ENCODE results near the gene DRG2. TPM values are rescaled to one million over a fixed set of nuclear protein-coding genes. Genes with fewer than 3 reads are reported as not detected.

The DRG2 gene
- total and polyA plus RNA-seq, 2 of the 8 experiments (the other 6 are each of a cell fraction or from before 2014, with no cell fraction given) = 44.6 to 47.8 TPM

- Histone ChIP-seq H4K5ac (ENCODE audit: insufficient read length, low read depth, low read length) (no peak overlapping the region), H3K36me3 (ENCODE audit: control insufficient read depth in 2 of 4, insufficient read depth in 4 of 4, low read length in 3 of 4) (peaks cover 0 to 4% (median 0%) of the 10 kb centered on the region in 4 experiments; a peak in 1 of 8 replicates), H2AK5ac (ENCODE audit: low read depth, low read length) (no peak overlapping the region), H3K79me1 (ENCODE audit: low read depth, low read length) (no peaks in the 10 kb centered on the region), H3K27ac (ENCODE audit: low read depth, low read length) (no peak overlapping the region), H4K8ac (ENCODE audit: extremely low read depth, insufficient read depth, low read length) (no peak overlapping the region), H3K9me3 (ENCODE audit: insufficient read depth in 2 of 2, low read depth in 1 of 2, low read length in 1 of 2) (peaks cover 10 to 24% of the 10 kb centered on the region in 2 experiments), H2BK15ac (ENCODE audit: low read length) (no peak overlapping the region), H4K20me1 (replicated peaks in 1 of 2; ENCODE audit: control insufficient read depth in 1 of 2, insufficient read depth in 2 of 2, low read length in 2 of 2) (no peaks in the 10 kb centered on the region), H2BK12ac (ENCODE audit: low read depth, low read length) (no peak overlapping the region), H3K23ac (ENCODE audit: insufficient read length) (no peak overlapping the region), H2BK20ac (ENCODE audit: low read length) (no peak overlapping the region), H3K27me3 (replicated peaks in 1 of 4; ENCODE audit: control insufficient read depth in 3 of 4, extremely low read depth in 1 of 4, insufficient read depth in 3 of 4, low read length in 3 of 4) (no peaks in the 10 kb centered on the region; a peak in 3 of 7 replicates), H2BK5ac (ENCODE audit: low read depth, low read length) (no peak overlapping the region), H3K18ac (ENCODE audit: extremely low read depth, low read length) (no peak overlapping the region), H3K4me1 (replicated peaks in 1 of 4; ENCODE audit: control insufficient read depth in 3 of 4, insufficient read depth in 4 of 4, low read length in 3 of 4) (no peaks in the 10 kb centered on the region), H3K4me3 (ENCODE audit: extremely low read depth in 1 of 4, insufficient read depth in 2 of 4, low read depth in 3 of 4, low read length in 4 of 4) (no peak overlapping the region), H3K4me2 (ENCODE audit: insufficient read depth in 1 of 2, low read depth in 2 of 2, low read length in 2 of 2) (no peak overlapping the region), H2AFZ (ENCODE audit: low read length) (0 out of 2 replicates have a peak overlapping the region, but pooled peaks have one; percentile 32), H3K79me2 (ENCODE audit: control insufficient read depth in 1 of 2, insufficient read depth in 2 of 2, low read length in 2 of 2) (no peaks in the 10 kb centered on the region), H3K14ac (ENCODE audit: insufficient read length) (no peak overlapping the region), H4K91ac (replicated peaks; ENCODE audit: insufficient read length, low read length) (no peak overlapping the region), H3K23me2 (ENCODE audit: low read depth, low read length) (no peaks in the 10 kb centered on the region), H3K4ac (replicated peaks; ENCODE audit: insufficient read length, low read depth, low read length) (no peak overlapping the region), H3K56ac (replicated peaks; ENCODE audit: insufficient read length, low read depth, low read length) (no peak overlapping the region), H3K9ac (replicated peaks in 1 of 4; ENCODE audit: extremely low read depth in 1 of 4, low read depth in 3 of 4, low read length in 3 of 4) (no peak overlapping the region), H2BK120ac (replicated peaks; ENCODE audit: low read depth, low read length) (no peak overlapping the region)
- WGBS, 2 experiments (ENCODE audit: extremely low coverage in 1 of 2, insufficient coverage in 1 of 2, insufficient read length in 1 of 2, insufficient replicate concordance in 2 of 2, low coverage in 1 of 2, low lambda C conversion rate in 2 of 2, missing lambda C conversion rate in 1 of 2) = 92% methylated on average over 19 of the region's 31 CpGs; no CpG with 5 or more reads in 1 of the 2 experiments
- no peak for FAIRE-seq
- CTCF ChIA-PET (ENCODE audit: partially characterized antibody) = interaction anchor here (0.7 kb wide), 1 partner anchor 12 kb away, joined by 4 read pairs; no protein-coding TSS in a partner anchor
- no peak for DNase-seq (ENCODE audit: low read depth in 1 of 2, low spot score in 2 of 2)
- POLR2A ChIA-PET (ENCODE audit: partially characterized antibody) = interaction anchor here (0.8 kb wide), 1 partner anchor 15 kb away, joined by 3 read pairs; the partner anchor contains the start of gene MYO15A
- TF ChIP-seq JUN (IDR thresholded peaks at IDR 0.05; ENCODE audit: low read depth, low read length) = no peak
- no peak for TF ChIP-seq TAF1 (IDR thresholded peaks at IDR 0.05; ENCODE audit: low read depth, low read length)
- TF ChIP-seq POLR2AphosphoS5 (IDR thresholded peaks at IDR 0.05; ENCODE audit: low read depth, low read length) = no peak
- no peak for TF ChIP-seq EZH2 (IDR thresholded peaks at IDR 0.05; ENCODE audit: low read depth, low read length, severe bottlenecking)
- TF ChIP-seq RAD21 (IDR thresholded peaks at IDR 0.05 in 1 of 2, conservative IDR thresholded peaks at IDR 0.05 in 1 of 2; ENCODE audit: low read depth in 2 of 2, low read length in 2 of 2) = no peak
- TF ChIP-seq POLR2A (IDR thresholded peaks at IDR 0.05; ENCODE audit: control extremely low read depth in 1 of 2, low read depth in 2 of 2, low read length in 2 of 2) = no peak
- TF ChIP-seq SIRT6 (IDR thresholded peaks at IDR 0.05; ENCODE audit: low read length) = no peak
- no peak for TF ChIP-seq ZNF274 (IDR thresholded peaks at IDR 0.05; ENCODE audit: borderline replicate concordance, extremely low read depth, low read length)
- TF ChIP-seq ATF3 (IDR thresholded peaks at IDR 0.05; ENCODE audit: insufficient read depth, low read depth, low read length) = no peak
- no peak for TF ChIP-seq EP300 (IDR thresholded peaks at IDR 0.05; ENCODE audit: borderline replicate concordance in 1 of 2, low read depth in 2 of 2, low read length in 2 of 2)
- TF ChIP-seq BRCA1 (IDR thresholded peaks at IDR 0.05; ENCODE audit: low read depth, low read length) = no peak
- TF ChIP-seq KDM5A (IDR thresholded peaks at IDR 0.05; ENCODE audit: low read length) = no peak
Measured at GRCh38 chr17:18122990-18123753, 35.4 kb downstream of the DRG2 start.
